COR-L47 (cell line): ENCODE data around the gene MPND.

ENCODE experiments used
- DNase-seq: peaks from one replicate; lab custom pipeline; 2025; lab: John Stamatoyannopoulos, UW

MPND gene

GRCh38 chr19:4379383-4380253 lies 36.3 kb downstream of the MPND start:
- peak; percentile 41 for DNase-seq

GRCh38 chr19:4380254-4380727 lies 36.9 kb downstream of the MPND start:
- no peak for DNase-seq

- DNase-seq = no peak
These were observed 42.1 kb downstream of the MPND start for GRCh38 chr19:4385291-4386040.

GRCh38 chr19:4386041-4386782 lies 42.9 kb downstream of the MPND start:
- no peak for DNase-seq

GRCh38 chr19:4388337-4389063 lies 45.1 kb downstream of the MPND start:
- no peak for DNase-seq

- DNase-seq = no peak
These were observed 45.7 kb downstream of the MPND start for GRCh38 chr19:4389064-4389375.

- no peak for DNase-seq
These were observed 46.2 kb downstream of the MPND start for GRCh38 chr19:4389511-4390016.

- DNase-seq = no peak
These were observed 46.7 kb downstream of the MPND start for GRCh38 chr19:4390017-4390566.

GRCh38 chr19:4390567-4391305 lies 47.4 kb downstream of the MPND start:
- no peak for DNase-seq

GRCh38 chr19:4391306-4391693 lies 47.9 kb downstream of the MPND start:
- DNase-seq = no peak

- DNase-seq = no peak
These were observed 48.5 kb downstream of the MPND start for GRCh38 chr19:4391701-4392483.

- no peak for DNase-seq
These were observed 50.7 kb downstream of the MPND start for GRCh38 chr19:4393947-4394590.

GRCh38 chr19:4396949-4397783 lies 53.8 kb downstream of the MPND start:
- no peak for DNase-seq

- no peak for DNase-seq
These were observed 56.4 kb downstream of the MPND start for GRCh38 chr19:4399812-4400134.

GRCh38 chr19:4400135-4400936 lies 57.0 kb downstream of the MPND start, which contains the start of gene SH3GL1:
Gene SH3GL1 (minus strand): TSS chr19:4400547. CDS start chr19:4400368, 179 bp downstream.
- DNase-seq = peak; percentile 83

- DNase-seq = no peak
These were observed 58.4 kb downstream of the MPND start for GRCh38 chr19:4401769-4402170.

GRCh38 chr19:4402171-4403004 lies 59.0 kb downstream of the MPND start, which contains the start of gene CHAF1A:
Gene CHAF1A (plus strand): TSS chr19:4402640. CDS start chr19:4402763, 123 bp downstream.
- DNase-seq = peak; percentile 99
